ENCODE data around the gene PTPRT.
"Not testable (repeated sequence)": the region's sequence is repeated elsewhere in the genome, so short reads cannot be mapped to it uniquely, and the experiment has no call there.

PTPRT gene

GRCh38 chr20:42959996-42960395 lies 229.7 kb downstream of the PTPRT start:
- no peak for DNase-seq

GRCh38 chr20:42958367-42959069 lies 231.2 kb downstream of the PTPRT start:
- no peak for DNase-seq

- no peak for DNase-seq
Measured at GRCh38 chr20:42957704-42958095, 232.0 kb downstream of the PTPRT start.

GRCh38 chr20:42957018-42957703 lies 232.5 kb downstream of the PTPRT start:
- no peak for DNase-seq

DNA sequence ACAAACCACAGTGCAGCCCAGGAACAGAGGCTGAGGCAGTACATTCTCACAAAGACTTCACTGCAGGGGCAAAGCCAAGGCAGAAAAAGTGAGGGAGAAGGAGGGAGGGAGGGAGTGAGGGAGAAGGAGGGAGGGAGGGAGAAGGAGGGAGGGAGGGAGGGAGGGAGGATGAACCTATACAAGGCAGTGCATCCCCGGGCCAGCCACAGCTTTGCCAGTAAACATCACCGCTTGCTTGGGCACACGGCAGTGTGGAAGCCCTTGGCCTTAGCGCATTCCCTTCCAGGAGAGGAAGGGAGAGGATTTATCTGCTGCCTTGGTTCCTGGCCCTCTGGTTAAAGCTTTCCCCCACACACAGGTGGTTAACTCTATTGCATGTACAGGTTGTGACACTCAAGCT lies 234.0 kb downstream of the PTPRT start:
- no peak for DNase-seq

DNA sequence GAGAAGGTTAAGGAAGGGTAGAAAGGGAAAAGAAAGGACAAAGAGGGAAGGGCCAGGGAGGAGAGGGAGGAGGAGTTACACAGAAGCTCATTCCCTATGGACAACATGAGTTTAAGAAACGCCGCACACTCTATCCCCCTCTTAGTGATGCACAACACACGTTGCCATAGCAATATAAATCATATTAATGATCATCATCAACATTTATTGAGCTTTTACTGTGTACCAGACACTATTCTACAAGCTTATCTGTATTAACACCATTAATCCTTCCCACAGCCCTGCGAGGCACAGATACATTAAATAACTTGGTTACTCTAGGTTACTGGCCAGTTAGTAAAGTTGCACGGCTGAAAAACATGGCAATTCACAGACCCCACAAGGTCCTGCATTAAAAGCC lies 234.8 kb downstream of the PTPRT start:
- DNase-seq, result no peak

GRCh38 chr20:42949950-42950349 lies 239.8 kb downstream of the PTPRT start:
- no peak for DNase-seq

- no peak for DNase-seq
Measured at GRCh38 chr20:42945234-42945994, 244.3 kb downstream of the PTPRT start.

DNA sequence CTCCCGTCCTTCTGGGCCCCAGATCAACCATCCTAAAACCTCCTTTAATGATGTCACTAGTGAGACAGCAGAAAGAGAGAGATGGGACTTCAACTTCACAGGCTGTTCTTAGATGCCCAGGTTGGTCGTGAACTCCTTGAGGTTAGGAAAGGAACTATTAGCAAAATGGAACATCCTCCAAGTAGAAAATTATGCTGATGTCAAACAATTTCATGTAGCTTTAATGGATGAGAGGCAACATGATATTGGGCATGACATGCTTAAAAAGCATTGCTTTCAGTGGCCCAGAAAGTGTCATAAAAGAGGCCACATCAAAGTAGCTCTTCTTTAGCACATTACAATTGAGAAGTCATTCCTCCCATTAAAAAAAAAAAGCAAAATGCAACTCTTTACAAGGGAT lies 248.1 kb downstream of the PTPRT start:
- DNase-seq, result no peak

DNA sequence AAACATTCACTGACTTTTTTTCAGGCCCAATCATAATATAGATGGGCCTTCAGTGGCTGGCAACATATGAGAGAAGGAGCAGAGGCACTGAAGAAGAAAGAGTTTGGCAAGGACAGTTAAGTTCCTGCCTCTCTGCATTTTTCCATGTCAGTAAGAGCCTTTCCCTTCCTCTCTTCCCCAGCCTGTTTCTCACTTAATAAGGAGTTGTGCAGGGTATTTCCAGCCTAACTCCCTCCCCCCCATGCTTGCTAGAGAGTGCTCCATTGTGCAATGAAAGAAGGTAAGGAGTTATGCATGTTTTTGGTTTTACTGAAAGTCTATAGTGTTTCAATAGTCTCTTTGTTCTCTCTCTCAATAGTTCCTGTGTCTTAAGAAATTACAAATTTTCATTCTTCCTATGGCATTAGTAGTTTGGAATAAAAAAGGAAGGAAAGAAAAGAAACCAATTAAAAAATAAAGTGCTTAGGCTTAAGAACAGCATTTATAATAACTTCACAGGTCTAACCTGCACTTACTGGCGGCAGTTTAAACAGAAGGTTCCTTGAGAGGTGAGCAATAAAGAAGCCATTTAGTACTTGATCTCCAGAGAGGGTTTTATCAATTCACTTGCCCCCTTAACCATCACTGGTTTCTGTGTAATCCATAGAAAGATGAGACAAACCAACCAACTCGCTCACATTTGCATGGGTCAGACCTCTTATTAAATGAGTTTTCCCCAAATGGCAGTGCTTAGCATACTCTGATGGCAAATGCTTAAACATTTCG lies 251.1 kb downstream of the PTPRT start:
- no peak for DNase-seq

GRCh38 chr20:42936482-42936881 lies 253.2 kb downstream of the PTPRT start:
- DNase-seq, result no peak

DNA sequence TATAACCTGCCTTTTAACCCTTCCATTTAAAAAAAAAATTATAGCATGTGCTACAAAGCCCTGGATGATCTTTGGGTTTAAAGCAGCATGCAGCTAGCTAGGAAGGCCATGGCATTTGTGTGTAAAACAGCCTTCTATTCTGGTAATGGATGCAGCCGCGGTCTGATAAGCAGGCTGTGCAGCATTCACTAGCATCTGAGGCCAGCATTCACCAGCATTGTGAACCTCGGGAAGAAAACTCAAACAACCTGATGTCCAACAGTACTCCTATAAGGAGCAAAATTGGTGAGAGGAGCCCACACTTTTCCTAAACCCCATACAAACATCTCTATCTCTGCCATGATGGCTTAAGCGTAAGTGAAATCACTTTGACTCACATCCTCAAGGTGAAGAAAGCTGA lies 265.5 kb downstream of the PTPRT start:
- no peak for DNase-seq

GRCh38 chr20:42923348-42923918 lies 266.3 kb downstream of the PTPRT start:
- no peak for DNase-seq

GRCh38 chr20:42920776-42921175 lies 268.9 kb downstream of the PTPRT start:
- DNase-seq, result no peak

DNA sequence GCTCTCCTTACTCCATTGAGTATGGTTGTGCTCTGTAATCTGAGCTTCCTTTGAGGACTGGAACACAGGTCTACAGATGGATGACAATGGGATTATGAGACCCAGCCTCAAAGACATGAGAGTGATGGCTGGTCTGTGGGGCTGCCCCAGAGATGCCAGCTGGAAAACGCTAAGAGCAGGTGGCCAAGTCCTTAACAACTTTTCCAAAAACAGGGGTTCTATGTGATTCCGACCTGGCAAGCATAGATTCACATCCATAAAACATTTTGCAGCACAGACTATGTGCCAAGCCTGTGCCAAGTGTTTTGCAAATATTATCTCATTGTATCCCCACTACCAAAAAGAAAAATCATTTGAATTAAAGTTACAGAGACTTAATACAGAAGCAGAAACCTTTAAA lies 270.4 kb downstream of the PTPRT start:
- no peak for DNase-seq

- no peak for DNase-seq
Measured at GRCh38 chr20:42915081-42915480, 274.6 kb downstream of the PTPRT start.

- DNase-seq, result no peak
Measured at GRCh38 chr20:42914302-42914701, 275.4 kb downstream of the PTPRT start.

DNA sequence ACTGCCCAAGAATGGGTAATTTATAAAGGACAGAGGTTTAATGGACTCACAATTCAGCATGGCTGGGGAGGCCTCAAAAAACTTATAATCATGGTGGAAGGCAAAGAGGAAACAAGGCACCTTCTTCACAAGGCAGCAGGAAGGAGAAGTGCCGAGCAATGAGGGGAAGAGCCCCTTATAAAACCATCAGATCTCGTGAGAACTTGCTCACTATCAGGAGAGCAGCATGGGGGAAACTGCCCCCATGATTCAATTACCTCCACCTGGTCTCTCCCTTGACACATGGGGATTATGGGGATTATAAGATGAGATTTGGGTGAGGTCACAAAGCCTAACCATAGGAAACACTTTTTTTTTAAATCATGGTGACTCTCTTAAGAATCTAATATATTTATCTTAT lies 278.9 kb downstream of the PTPRT start:
- not testable (repeated sequence) for DNase-seq

DNA sequence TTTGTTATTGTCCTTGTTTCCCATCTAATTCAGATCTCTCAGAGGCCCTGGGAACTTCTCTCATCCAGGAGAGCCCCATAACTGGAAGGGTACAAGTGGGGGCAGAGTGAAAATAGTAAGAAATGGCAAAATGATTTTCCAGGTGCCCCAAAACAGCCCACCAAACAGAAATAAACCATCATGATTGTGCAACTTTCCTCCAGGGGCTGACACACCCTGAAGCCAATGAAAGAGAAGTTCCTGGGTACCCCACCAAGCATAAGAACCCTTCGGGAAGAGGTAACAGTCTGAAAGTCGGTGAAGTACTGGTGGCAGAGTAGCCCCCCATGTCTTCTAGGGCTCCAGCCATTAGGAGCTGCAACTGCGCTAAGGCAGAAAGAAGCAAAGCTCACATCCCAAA lies 282.0 kb downstream of the PTPRT start:
- DNase-seq, result no peak

DNA sequence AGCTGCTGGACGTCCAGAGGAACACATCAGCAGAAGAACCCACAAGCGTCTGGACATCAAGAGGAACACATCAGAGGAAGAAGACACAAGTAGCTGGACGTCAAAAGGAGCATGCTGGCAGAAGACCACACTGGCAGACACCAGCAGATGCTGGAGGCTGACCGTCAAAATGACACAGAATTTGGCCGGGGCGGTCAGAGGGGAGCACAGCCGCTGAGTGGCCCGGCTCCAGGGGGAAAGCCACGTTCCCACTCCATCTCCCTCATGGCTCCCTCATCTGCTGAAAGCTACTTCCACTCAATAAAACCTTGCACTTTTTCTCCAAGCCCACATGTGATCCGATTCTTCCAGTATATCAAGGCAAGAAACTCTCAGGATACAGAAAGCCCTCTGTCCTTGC lies 283.6 kb downstream of the PTPRT start:
- no peak for DNase-seq

DNA sequence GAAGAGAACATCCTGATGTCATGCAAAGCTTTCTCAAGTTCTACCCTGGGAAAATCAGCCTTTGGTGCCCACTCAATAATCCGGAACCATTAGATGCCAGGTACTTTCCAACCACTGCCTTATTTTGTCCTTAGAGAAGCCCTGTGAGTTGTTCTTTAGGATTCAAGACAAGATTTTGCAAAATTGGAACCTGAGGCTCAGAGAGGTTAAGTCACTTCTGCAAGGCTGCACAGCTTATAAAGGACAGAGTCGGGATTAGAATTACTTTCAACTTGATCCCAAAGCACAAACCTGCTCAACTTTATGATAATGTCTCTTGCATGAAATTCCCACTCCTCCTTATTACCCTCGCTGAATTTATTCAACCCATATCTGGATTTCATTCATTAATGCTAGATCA lies 287.2 kb downstream of the PTPRT start:
- no peak for DNase-seq

GRCh38 chr20:42901689-42902440 lies 287.8 kb downstream of the PTPRT start:
- no peak for DNase-seq
